RCC 7860 (cell line): ENCODE results near the gene PKP3.
"Not testable (repeated sequence)": the region's sequence is repeated elsewhere in the genome, so short reads cannot be mapped to it uniquely, and the experiment has no call there.

Experiments
- DNase-seq: peaks from one replicate; pipeline ENCODE4 v3.0.0-alpha.2; 2015; ENCODE audit warnings: low spot score
- FAIRE-seq: peaks from 2 replicates; lab custom pipeline; 2012; peaks lifted over from hg19 to GRCh38; lab: Jason Lieb, UNC

The PKP3 gene

GRCh38 chr11:420911-421321 lies 26.9 kb downstream of the PKP3 start:
- no peak for DNase-seq
- no peak for FAIRE-seq

- FAIRE-seq (no peak), DNase-seq (no peak)
These were observed 28.2 kb downstream of the PKP3 start for GRCh38 chr11:422249-422656.

- FAIRE-seq = no peak
- DNase-seq = no peak
These were observed 30.2 kb downstream of the PKP3 start for GRCh38 chr11:424232-424631.

GRCh38 chr11:424766-425165 lies 30.8 kb downstream of the PKP3 start:
- DNase-seq, FAIRE-seq: not testable (repeated sequence)

GRCh38 chr11:425301-425700 lies 31.3 kb downstream of the PKP3 start:
- DNase-seq (no peak), FAIRE-seq (no peak)

GRCh38 chr11:426851-427250 lies 32.8 kb downstream of the PKP3 start:
- no peak for DNase-seq
- FAIRE-seq = no peak

GRCh38 chr11:428295-428694 lies 34.3 kb downstream of the PKP3 start:
- FAIRE-seq (no peak), DNase-seq (no peak)

GRCh38 chr11:429391-429790 lies 35.4 kb downstream of the PKP3 start:
- no peak for FAIRE-seq
- DNase-seq = no peak

GRCh38 chr11:429931-430456 lies 36.0 kb downstream of the PKP3 start:
- FAIRE-seq (no peak), DNase-seq (no peak)

- FAIRE-seq = no peak
These were observed 37.9 kb downstream of the PKP3 start for GRCh38 chr11:431921-432320.

GRCh38 chr11:432501-433100 lies 38.6 kb downstream of the PKP3 start:
- FAIRE-seq (no peak), DNase-seq (no peak)

More at GRCh38 chr11:431921-432320, 37.9 kb downstream of the PKP3 start:
- no peak for DNase-seq

- DNase-seq (no peak), FAIRE-seq (no peak)
These were observed 39.1 kb downstream of the PKP3 start for GRCh38 chr11:433111-433510.

GRCh38 chr11:433641-434040 lies 39.6 kb downstream of the PKP3 start:
- FAIRE-seq = no peak
- no peak for DNase-seq

- no peak for DNase-seq
- FAIRE-seq = no peak
These were observed 40.5 kb downstream of the PKP3 start for GRCh38 chr11:434496-434895.

- DNase-seq, FAIRE-seq: not testable (repeated sequence)
These were observed 41.2 kb downstream of the PKP3 start for GRCh38 chr11:434999-435740.

- no peak for DNase-seq
- FAIRE-seq = no peak
These were observed 43.3 kb downstream of the PKP3 start for GRCh38 chr11:437228-437870.

- no peak for DNase-seq
- FAIRE-seq = no peak
These were observed 44.3 kb downstream of the PKP3 start for GRCh38 chr11:438101-438844.

- DNase-seq (no peak), FAIRE-seq (no peak)
These were observed 45.5 kb downstream of the PKP3 start for GRCh38 chr11:439315-440064.

GRCh38 chr11:440065-441042 lies 46.3 kb downstream of the PKP3 start:
- DNase-seq (no peak), FAIRE-seq (no peak)
